Right lobe of liver (tissue), 4 donors: Measurements from ENCODE around the gene STRAP.
A peak's percentile ranks its signal among the peaks of the same experiment; 100 is the strongest.

Source experiments
- CTCF ChIP-seq, 4 donors: fragments of 200-600 bp in 3 of 4; fragments of 450-650 bp in 1 of 4; IDR thresholded peaks; one replicate each; pipeline versions ENCODE4 v1.5.1 to v1.8.0; 2016 to 2022; ENCODE audit warnings: antibody characterized with exemption in 4 of 4, mild to moderate bottlenecking in 2 of 4
- POLR2A ChIP-seq: fragments of 450-650 bp; IDR thresholded peaks from one replicate; pipeline ENCODE4 v1.6.1; 2017; ENCODE audit warnings: antibody characterized with exemption, mild to moderate bottlenecking
- donor health status: DM: no; HTN: no; CAD: no.
- donor health status: DM: no; HTN: no; CAD: no.
- donor health status: DM: no; HTN: yes; CAD: no.

GRCh38 chr12:15892645-15893259 lies 10.6 kb downstream of the STRAP start:
- TF ChIP-seq CTCF (IDR thresholded peaks at IDR 0.05) (peak in 3 of 4 donors; percentile 13 to 36 (median 19)), POLR2A (no peak)
